HG03558 (cell line): ENCODE data around the gene ZNF618.
"Not testable (repeated sequence)": the region's sequence is repeated elsewhere in the genome, so short reads cannot be mapped to it uniquely, and the experiment has no call there.

Source experiments
- ATAC-seq: cut with Tn5 transposase; IDR thresholded peaks from one replicate; pipeline ENCODE4 v1.9.1; 2021; ENCODE audit warnings: moderate number of reproducible peaks; ENCODE audit not compliant: unreplicated experiment; ENCODE audit errors: extremely low read depth

ZNF618 gene

DNA sequence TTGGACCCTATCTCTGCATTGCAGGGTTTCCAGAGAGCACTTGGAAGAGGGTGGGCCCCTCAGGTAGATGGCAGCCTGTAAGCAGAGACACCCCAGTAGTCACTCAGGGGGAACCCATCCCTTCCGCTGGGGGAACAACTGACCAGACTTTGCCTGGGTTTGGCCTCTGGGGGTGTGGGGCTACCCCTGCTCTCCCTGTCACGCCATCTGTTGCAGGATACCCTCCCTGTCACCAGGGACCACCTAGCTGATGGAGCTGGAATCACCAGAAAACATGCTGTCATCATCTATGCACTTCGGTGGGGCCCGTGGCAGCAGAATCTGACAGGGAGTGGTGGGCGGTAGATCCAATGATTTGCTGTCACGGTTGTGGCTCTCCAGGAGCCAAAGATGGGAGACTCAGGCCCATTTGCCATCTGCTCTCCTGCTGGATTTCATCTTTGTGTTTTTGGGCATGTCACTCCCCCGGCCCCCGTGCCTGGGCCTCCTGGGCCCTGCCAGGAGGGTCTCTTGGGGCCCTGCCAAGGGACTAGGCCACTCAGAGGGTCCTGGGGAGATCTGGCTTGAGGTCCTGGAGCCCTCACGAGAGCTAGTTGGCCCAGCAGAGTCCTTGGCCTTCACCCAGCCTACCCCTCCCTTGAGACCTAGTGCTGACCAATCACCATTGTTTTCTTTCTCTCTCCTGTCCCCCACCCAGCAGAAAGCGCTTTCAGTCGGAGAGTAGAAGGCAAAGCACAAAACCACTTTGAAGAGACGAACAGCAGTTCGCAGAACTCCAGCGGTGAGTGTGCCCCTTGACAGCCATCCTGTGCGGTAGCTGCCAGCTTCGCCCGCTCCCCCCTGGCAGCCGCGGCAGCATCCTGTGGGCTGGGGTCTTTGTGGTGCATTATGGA, 156.1 kb downstream of the ZNF618 start:
- ATAC-seq: no peak

DNA sequence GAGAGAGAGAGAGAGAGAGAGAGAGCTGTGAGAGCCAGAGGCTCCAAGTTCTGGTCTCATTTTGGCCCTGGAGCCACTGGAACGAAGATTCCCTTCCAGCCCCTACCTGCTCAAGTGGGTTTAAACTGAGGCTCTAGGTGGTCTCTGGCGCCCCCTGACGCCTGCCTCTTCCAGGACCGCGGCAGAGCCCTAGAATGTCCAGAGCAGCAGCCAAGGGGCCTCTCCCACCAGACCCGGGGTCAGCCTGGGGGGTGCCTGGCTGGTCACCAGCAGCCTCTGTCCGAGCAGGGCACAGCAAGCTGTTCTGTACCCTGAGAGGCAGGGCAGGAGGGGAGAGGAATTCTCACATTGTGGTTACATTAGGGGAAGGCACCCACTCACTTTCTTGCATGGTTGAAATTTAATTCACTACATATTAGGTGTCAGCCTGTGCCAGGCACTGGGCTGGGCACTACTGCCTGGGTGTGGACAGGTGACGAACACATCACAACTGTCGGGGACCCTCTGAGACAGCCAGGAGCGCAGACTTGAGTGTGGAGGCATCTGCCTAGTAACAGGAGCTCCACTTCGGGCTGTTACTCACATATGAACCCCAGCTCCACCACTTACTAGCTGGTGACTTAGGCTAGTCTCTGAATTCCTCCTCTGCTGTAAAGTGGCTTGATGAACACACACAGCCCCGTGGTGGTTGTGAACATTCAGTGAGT, 157.4 kb downstream of the ZNF618 start:
- ATAC-seq: no peak

DNA sequence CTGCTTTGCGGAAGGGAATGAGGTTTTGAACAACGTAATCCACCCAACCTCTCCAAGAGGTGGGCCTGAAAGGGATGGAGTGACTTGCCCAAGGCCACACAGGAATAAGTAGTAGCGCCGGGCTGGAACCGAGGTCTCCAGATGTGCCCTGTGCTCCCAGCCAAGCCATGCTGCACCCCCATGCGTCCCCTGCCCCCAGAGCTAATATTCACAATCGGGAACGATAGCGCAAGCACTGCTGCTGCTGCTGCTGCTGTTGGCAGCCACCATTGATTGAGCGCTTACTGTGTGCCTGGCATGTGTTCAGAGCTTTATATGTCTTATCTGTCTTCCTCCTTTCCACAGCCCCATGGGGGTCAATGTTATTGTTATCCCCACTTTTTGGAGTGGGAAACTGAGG, 158.1 kb downstream of the ZNF618 start:
- no peak for ATAC-seq

DNA sequence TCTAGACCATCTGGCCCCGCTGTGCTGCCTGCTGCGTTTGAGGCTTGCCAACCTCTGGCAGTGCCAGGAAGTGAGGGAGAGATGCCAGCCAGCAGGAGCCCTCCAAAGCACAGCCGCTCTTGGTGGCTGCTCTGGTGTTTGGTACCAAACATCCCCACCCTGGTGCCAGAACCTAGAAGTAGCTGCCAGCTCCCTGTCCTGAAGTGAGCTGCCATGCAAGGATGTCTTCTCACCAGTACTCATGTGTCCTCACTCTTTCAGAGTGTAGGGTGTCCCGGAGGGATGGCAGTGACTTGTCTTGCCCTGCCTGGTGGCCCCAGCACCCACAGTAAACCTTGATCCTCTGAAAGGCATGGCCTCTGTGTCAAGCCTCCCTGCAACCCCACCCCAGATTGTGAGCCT, 158.6 kb downstream of the ZNF618 start:
- ATAC-seq: no peak

GRCh38 chr9:114035221-114035844, 159.2 kb downstream of the ZNF618 start:
- ATAC-seq: no peak

GRCh38 chr9:114035845-114036801, 160.0 kb downstream of the ZNF618 start:
- no peak for ATAC-seq

DNA sequence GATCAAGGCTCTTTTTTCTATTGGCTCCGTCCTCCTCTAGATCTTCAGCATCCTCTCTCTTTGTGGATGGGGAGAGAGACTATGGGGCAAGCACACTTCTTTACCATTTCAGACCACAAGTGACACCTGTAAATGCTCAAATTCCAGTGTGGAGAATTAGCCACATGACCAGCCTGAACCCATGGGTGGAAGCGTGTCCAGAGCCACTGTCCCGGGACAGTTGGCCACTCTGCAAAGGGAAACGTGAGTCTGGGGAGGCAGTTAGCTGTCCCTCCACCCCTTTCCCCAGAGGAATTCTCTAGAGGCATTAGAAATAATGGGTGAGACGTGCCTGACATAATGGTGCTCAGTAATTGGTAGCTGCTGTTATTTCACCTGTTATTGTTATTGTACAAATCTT, 161.1 kb downstream of the ZNF618 start:
- ATAC-seq: no peak

GRCh38 chr9:114037961-114038723, 162.0 kb downstream of the ZNF618 start:
- ATAC-seq: no peak

- no peak for ATAC-seq
Measured at GRCh38 chr9:114038724-114039313, 162.7 kb downstream of the ZNF618 start.

- ATAC-seq: no peak
Measured at GRCh38 chr9:114039484-114039883, 163.4 kb downstream of the ZNF618 start.

- not testable (repeated sequence) for ATAC-seq
Measured at GRCh38 chr9:114043660-114044059, 167.6 kb downstream of the ZNF618 start.

- no peak for ATAC-seq
Measured at GRCh38 chr9:114046237-114046755, 170.2 kb downstream of the ZNF618 start.

GRCh38 chr9:114046875-114047274, 170.8 kb downstream of the ZNF618 start:
- no peak for ATAC-seq

DNA sequence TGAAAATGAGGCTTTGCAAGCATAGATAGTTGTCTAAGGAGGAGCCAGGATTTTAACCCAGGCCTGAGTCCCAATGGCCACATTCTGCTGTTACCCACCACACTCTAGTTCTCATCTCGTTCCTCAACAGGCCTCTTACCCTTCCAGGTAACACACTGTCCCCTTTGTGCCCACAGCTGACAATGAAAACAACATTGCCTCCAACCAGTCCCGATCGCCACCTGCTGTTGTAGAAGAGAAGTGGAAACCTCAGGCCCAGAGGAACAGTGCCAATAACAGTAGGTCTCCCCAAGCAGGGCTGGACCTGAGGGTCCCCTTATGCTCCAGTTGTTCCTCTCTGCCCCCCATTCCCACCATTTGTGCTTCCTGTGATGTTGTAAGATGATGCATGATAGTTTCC, 171.6 kb downstream of the ZNF618 start:
- ATAC-seq: no peak

GRCh38 chr9:114048533-114049415, 172.7 kb downstream of the ZNF618 start:
- no peak for ATAC-seq

DNA sequence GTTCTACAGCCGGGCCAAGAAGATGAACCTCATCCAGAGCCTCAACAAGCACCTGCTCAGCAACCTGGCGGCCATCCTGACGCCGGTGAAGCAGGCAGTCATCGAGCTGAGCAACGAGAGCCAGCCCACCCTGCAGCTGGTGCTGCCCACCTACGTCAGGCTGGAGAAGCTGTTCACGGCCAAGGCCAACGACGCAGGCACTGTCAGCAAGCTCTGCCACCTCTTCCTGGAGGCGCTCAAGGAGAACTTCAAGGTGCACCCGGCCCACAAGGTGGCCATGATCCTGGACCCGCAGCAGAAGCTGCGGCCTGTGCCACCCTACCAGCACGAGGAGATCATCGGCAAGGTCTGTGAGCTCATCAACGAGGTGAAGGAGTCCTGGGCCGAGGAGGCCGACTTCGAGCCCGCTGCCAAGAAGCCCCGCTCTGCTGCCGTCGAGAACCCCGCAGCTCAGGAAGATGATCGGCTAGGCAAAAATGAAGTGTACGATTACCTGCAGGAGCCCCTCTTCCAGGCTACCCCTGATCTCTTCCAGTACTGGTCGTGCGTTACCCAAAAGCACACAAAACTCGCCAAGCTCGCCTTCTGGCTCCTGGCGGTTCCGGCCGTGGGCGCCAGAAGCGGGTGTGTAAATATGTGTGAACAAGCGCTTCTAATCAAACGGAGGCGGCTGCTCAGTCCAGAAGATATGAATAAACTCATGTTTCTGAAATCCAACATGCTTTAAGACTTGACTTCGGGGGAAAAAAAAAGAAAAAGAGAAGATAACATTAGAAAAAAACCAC, 173.5 kb downstream of the ZNF618 start:
- ATAC-seq: no peak

DNA sequence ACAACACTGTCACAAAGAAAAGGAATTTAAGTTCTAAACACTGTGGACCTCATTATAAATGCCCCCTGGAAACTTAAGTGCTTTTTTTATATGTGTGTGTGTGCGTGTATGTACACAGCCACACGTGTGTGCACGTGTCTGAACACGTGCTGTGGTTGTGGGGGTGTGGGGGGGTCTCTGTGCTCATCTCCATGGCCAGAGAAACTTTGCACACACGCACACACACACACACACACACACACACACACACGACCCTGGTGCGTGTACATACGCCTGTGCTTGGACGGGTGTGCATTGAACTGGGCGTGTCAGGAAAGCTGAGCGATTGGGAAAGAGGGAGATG, 174.1 kb downstream of the ZNF618 start:
- ATAC-seq: no peak
